HG02943 (cell line): ENCODE measurements around the gene CTNNA3.

ENCODE experiments used
- ATAC-seq: cut with Tn5 transposase; IDR thresholded peaks from one replicate; pipeline ENCODE4 v1.9.1; 2021; ENCODE audit warnings: mild to moderate bottlenecking, low read depth, moderate library complexity; ENCODE audit not compliant: unreplicated experiment

CTNNA3 gene

DNA sequence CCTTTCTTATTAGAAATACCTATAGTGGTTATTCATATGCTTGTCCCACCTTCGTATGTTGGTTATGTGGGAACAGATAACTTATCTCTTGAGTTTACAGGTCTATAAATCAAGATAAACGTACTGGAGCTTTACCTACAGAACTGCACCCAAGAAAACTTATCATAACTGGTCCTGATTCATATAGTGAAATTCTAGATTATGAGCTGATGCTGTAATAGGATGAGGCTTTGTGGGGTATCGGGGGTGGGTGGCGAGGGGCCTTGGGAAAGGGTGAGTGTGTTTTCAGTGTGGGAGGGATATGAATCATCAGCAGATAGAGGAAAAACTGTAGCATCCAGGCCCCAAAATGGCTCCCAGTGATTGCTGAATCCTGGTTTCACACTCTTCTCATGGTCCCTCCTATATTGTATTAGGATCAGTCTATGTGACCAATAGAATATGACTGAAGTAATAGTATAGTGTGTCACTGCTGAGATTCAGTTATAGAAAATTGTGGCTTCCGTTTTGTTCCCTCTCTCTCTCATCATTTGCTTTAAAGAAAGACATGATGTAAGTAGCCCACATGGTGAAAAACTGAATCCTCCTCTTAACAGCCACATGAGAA is 1476.9 kb downstream of the CTNNA3 start:
- ATAC-seq, result no peak

DNA sequence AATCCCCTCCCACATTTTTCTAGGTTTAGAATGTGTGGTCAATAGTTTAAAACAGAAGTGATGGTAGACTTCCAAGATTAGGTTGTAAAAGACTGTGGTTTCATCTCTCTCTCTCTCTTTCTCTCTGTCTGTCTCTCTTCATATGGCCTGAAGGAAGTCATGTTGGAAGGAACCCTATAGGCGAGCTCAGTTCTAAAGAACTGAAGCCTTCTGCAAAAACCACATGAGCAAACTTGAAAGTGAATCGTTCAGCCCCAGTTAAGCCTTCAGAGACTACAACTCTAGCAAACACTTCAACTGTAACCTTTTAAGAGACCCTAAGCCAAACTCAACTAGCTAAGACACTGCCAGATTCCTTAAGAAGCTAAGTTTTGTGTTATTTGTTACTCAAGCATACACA is 1477.7 kb downstream of the CTNNA3 start:
- ATAC-seq, result no peak

DNA sequence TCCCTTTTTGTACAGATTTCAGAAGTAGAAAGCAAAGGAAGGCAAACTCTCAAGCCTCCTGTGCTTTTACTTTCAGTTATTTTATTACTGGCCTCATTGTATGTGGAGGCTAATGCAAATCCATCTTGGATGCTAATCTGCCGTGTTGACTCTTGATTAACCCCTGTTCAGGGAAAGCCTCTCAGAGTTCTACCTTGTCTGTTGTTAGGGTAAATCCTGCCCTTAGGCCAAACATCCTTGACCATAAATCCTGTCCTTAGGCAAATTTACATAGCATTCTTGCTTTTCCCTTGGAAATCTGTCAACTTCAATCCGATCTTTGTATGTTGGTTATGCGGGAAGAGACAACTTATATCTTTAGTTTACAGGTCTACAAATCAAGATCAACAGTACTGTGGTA is 1480.1 kb downstream of the CTNNA3 start:
- ATAC-seq, result no peak

DNA sequence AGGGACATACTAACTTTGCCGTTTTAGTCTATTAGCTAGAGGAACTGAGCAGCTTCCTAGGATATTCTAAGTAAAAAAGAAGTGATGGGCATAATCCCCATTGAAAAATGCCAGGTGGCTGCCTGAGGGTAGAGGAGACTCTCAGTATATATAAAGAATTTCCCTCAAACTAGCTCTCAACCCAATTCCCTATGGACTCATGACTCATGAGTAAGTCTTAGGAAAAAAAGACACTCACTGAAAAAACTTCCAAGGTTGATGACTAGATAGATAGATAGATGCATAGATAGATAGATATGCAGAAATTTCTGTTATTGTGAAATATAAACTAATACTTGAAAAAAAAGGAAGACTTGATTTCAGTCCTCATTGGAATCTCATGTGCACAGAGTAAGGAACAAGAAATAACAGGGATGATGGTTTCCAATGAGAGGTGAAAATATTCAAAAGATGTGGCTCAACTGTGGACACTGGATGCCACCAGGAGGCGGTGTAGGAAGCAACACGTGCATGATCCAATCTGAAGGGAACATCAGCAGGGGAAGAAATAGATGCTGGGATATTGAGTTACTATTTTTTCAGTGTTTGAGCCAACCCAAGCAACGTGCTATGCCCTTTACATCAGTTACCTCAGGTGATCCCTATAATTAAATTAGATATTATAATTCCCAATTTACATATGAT is 1481.1 kb downstream of the CTNNA3 start:
- no peak for ATAC-seq

DNA sequence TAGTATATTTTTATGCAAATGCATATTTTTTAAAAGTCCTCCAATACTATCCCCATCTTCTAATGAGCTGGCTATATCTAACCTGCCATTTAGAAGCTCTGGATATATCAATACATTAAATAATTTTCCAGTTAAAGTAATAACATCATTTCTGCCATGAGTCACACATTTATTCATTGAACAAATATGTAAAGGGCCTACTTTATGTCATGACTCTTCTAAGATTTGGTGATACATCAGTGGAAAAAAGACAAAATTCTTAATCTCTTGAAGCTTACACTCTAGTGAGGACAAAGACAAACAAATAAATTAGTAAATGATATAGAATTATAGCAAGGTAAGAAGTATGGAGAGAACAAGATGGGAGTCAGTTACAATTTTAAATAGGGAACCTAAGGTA is 1487.0 kb downstream of the CTNNA3 start:
- no peak for ATAC-seq

DNA sequence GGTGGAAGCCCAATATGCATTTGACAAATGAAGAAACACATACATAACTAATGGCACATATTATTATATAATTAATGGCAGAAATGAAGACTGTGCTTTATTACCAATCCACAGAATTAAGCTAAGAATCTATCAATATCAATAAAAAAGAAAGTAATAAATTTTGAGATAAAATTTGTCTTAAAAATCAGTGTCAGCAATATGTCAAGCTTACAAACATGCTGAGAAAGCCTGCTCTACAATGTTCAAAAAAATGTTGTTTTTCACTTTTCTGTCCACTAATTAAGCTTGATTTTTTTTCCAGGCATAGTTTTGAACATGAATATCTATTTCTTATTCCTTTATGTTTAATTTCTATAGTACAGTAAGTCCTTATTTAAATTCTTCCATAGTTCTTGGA is 1491.2 kb downstream of the CTNNA3 start:
- ATAC-seq, result no peak

DNA sequence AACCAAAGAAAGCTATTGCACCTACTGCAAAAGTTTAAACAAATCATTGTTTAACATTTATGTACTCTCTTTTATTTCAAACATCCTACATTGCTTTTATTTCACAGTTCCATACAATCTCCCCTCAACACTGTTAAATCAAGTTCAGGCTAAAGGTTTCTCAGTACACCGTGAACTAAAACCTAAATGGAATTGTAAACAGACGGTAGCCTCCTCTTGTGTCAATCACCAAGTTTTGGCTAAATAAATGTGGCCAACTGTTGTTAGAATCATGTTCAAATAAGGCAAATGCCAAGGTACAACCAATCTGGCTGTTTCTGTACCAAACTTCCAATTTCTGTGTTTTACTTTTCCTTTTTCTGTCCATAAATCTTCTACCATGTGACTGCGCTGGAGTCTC is 1493.9 kb downstream of the CTNNA3 start:
- no peak for ATAC-seq

DNA sequence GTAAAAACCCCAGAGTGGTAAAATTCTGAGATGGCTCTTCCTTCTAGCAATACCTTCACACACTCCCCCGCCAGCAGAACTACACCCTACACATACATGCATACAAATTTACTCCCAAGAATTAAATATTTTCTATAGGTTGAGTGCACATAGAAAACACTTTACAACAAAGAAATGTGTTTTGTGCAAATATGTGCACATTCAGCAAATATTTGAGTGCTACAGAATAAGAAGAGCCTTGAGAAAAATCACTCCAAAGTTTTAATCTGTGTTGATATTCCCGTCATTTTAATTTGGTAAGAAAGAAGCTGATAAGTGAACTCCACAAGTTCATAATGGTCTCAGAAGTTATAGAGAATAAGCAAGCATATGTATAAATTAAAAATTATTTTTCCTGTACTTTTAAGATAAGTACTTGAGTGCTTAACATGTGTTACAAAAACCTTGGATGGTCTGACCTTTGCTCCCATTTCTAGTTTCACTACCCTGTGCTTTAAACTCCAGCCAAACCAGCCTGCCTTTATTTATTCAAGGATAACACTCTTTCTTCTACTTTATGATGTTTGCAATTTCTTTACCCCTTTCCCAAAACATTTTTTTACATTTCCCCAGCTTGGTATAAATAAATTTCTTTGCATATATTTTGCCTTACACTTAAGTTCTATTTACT is 1503.7 kb downstream of the CTNNA3 start:
- no peak for ATAC-seq

DNA sequence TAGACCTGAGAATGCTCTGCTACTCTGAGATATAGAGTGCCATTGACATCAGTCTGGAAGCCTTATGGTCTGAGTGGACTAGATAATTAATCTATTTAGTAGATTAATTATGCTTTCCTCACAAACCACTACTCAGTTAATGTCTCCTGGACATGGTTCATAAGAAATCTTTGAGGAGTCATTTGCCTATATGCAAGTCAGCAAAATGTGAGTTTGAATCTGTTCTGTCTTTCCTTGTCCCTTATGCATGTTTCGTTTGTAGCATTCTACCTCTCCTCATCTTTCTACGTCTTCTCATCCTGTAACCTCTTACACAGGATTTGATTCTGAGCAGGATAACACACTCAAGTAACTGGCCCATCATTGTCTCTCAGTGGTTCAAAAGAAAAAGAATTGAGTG is 1505.6 kb downstream of the CTNNA3 start:
- no peak for ATAC-seq

DNA sequence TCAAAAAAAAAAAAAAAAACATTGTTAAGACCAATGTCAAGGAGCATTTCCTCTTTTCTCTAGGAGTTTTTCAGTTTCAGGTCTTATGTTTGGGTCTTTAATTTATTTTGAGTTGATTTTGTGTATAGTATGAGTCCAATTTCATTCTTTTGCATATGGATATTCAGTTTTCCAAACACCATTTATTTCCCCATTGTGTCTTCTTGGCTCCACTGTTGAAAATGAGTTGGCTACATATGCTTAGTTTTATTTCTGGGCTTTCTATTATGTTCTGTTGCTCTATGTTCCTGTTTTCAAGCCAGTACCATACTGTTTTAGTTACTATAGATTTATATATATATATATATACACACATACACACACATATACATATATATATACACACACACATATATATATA is 1506.7 kb downstream of the CTNNA3 start:
- ATAC-seq, result no peak

DNA sequence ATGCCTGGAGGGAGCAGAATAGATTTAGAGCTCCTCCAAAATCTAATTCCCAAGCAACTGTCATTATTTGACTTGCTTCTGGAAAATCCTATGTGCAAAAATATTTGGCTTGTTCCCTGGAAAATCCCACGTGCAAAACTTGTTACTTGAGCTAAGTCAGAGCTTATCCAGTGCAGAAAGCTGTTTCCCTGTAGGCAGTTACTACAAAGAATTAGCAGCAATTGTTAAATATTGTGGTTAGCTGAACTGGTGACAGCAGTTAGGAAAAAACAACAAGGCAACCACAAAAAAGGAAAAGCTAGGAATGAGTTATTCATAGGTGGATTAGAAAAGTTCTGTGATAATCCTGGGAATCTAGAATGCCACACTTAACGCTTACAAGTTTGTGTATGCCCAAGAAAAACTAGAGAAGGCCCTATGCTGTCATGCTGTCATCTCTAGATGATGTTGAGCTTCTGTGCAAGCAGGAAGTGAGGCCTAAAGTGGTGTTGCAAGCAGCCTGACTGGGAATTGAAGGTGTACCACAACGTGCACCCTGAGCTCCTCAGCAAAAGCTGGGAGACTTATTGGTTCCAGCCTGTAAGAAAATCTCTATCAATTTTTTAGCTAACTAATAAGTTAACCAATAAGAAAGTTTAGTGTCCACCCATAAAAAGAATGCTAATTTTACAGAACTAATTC is 1508.8 kb downstream of the CTNNA3 start:
- no peak for ATAC-seq

DNA sequence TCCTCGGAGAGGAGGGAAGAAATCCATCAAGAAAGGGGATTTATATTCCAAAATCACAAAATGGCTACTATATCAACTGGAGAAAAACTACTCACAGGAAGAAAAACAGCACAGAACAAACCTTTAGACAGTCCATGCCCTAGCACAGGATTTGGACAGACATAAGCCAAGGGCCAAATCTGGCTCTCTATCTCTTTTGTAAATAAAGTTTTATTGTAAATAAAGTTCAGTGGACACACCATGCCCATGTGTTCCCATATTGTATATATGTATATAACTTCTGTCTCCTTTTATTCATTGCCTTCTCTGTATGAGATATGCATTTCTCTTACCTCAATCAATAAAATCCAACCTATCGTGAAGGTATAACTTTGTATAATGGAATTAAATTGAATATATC is 1513.0 kb downstream of the CTNNA3 start:
- no peak for ATAC-seq

DNA sequence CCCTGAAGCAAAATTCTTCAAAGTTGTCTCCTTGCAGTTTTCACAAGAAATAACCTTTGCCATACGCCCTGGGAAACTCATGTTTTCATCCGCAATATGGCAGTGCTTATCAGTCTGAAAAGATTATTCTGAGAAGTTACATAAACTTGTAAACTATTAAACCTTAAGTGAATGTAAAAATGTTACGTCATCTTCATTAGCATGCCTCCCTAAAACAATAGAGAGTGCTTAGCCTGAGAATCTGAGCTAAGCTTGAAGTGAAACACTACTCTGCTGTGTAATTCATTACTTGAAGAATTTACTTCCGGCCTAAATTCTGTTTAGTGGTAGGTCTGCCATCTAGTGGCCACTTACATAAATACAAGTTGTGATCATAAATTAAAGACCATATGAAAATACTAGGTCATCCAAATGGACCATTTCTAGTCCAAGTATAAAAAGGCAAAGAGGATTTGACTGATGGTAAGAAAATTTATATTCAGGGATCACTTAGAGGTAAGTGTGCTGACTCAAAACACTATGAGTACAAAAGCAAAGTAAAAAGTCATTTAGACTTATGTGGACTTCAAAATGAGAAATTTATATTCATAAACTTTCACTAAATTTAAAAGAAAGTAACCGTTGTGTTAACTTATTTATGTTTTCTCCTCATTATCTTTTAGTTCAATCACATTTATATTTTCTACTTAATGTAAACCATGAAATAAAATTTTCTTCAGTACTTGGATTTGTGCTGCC is 1515.2 kb downstream of the CTNNA3 start:
- ATAC-seq, result peak; percentile 86

DNA sequence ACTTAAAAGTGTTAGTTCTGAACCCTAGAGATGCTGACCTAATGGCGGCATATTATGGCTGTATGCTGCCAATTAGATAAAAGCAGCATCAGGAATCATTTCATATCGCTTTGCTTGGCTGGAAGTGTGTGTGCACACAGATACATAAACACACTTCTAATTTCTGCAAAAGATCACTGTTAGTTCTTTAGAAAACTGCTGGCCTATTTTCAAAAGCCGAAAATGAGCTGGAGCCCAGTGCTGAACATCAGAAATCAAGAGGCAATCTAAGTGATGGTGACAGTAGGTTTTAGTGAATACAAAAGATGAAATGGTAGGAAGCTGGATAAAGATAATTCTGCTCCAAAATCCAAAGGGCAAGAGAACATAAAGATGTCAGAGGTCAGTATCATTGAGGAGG is 1516.0 kb downstream of the CTNNA3 start:
- ATAC-seq, result no peak

DNA sequence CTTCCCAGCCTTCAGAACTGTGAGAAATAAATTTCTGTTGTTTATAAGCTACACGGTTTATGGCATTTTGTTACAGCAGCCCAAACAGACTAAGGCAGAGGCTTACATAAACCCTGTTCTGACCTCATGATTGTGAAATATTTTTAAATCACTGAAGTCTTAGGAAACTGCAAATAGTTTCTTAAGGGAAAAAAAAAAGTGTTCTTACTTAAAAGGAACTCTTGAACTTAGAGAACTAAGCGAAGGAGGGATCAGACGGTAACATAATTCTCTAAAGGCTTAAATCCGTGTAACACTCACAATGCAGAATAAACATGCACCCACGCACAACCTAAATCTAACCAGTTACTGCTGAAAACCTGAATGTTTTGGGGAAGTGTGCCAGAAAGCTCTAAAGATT is 1519.2 kb downstream of the CTNNA3 start:
- no peak for ATAC-seq

DNA sequence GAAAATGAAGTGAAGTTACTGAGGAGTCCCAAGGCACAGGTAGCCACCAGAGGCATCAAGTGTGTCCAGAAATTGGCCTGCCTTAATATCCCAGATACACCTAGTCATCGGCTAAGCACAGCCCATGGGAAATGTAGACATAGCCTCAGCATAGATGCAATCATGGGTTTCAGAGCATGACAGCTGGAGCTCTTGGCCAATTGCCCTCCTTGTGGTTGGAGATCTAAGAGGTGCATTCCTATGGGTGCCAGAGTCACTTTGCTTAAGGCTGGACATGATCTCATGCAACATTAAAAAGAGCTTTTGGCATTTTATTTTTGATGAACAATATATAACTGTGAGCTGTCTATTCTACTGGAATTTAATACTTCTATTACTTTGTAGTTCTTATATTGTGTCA is 1528.2 kb downstream of the CTNNA3 start:
- ATAC-seq, result no peak

DNA sequence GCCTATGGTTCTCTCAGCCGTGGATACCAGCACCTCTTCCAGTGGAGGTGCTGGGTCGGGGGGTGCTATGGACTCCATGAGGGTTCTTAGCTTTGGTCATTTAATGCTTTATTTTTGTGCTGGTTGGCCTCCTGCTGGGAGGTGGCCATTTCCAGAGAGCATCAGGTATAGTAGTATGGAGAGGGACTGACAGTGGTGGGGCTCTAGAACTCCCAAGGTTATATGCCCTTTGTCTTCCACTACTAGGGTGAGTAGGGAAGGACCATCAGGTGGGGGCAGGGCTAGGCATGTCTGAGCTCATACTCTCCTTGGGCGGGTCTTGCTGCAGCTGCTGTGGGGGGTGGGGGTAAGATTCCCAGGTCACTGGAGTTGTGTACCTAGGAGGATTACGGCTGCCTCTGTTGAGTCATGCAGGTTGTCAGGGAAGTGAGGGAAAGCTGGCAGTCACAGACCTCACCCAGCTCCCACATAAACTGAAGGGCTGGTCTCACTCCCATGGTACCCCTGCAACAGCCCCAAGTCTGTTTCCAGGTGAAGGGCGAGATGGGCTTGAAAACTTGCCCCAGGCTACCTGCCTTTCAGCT is 1533.3 kb downstream of the CTNNA3 start:
- ATAC-seq, result no peak

DNA sequence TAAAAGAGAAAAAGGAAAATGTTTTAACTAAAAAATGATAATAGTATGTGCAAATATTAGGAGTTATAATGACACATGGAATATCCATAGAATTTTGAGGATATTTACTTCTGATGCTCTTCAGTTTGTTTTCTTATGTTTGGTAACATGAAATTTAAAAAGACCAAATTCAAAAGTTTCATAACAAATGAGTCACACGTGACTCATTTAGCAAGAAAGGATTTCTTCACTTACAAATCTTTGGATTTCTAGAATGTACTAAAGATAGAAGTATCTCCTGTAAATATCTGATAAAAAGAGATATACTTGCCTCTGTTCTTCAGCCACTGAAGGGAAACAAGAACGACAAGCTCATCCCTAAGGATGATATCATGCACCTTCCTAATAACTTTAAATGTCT is 1544.6 kb downstream of the CTNNA3 start:
- no peak for ATAC-seq

DNA sequence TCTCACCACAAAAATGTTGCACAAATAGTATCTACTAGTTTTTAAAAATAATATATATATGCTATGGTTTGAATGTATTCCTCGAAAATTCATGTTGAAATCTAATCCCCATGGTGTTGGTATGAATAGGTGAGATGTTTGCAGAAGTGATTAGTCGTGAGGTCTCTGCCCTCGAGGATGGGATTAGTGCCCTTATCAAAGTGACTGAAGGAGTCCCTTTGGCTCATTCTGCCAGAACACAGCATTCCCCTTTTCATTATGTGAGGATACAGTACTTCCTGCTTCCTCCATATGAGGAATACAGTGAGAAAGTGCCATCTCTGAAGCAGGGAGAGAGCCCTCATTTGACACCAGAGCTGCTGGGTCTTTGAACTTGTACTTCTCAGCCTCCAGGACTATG is 1547.7 kb downstream of the CTNNA3 start:
- ATAC-seq, result no peak

DNA sequence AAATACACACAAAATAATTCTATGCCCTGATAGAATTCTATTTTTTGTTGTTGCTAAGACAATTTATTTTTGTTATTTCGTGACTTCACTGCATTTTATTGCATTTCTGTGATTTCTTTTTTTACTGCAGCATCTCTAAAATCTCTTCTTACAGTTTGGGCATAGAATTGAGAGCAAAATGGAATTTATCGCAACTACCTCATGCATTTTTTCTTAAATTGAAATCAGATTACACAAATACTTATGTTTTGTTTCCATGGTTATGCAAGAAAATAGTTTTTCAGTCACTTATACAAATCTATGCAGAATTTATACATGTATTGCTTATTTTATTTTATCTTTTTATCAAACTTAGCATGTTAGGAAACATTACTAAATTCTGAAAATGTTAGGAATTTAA is 1552.0 kb downstream of the CTNNA3 start:
- ATAC-seq, result no peak

DNA sequence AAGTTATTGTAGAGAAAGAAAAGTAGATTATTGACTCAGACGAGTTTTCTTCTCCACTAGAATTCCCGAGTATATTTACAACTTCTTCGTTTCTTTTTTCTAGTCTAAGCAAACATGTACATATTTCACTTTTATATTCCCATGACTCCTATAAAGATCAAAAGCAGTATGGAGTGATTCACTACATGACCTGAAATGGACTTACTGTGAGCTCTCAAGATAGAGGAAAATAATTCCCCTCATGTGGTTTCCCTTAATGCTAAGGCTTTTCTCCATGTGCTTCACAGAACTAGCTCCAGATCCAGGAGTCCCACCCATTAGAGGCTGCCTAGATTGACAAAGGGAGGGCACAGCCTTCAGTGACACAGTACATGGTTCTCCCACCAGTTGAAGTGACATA is 1593.2 kb downstream of the CTNNA3 start:
- ATAC-seq, result no peak
